Endothelial cell of umbilical vein (primary cell): ENCODE data around the gene KCNA2. TPM values are rescaled to one million over a fixed set of nuclear protein-coding genes. Genes with fewer than 3 reads are reported as not detected.

Source experiments
- BruUV-seq: library from RNA; stranded (reverse); fragments of 400-500 nt; replicated peaks from 2 replicates; lab custom pipeline; 2021; lab: Mats Ljungman, UMichigan
- CTCF ChIA-PET: fragments of 300-600, 350-600 bp; sonication (Branson Sonifier 250); formaldehyde crosslinking; loops from one replicate; lab custom pipeline; 2021; ENCODE audit warnings: antibody characterized with exemption, inconsistent platforms; lab: Charles Lee
- POLR2A ChIA-PET: fragments of 300-600, 350-600 bp; sonication (Branson Sonifier 250); formaldehyde crosslinking; loops from one replicate; lab custom pipeline; 2021; ENCODE audit warnings: antibody characterized with exemption, inconsistent platforms; lab: Charles Lee
- DNase-seq: peaks from one replicate; pipeline ENCODE4 v3.0.0-alpha.2; 2011; ENCODE audit warnings: low read depth, low spot score
- FAIRE-seq: peaks from 2 replicates; lab custom pipeline; 2011; peaks lifted over from hg19 to GRCh38; lab: Jason Lieb, UNC
- H2AFZ ChIP-seq: 2 replicates; pipeline ENCODE4 v1.6.0; 2012; ENCODE audit warnings: low read depth, low read length, control low read depth, inconsistent platforms
- H3K27ac ChIP-seq: 2 replicates; pipeline ENCODE4 v1.5.1; 2011; ENCODE audit warnings: low read depth, mild to moderate bottlenecking, control low read depth, low read length, moderate library complexity; ENCODE audit not compliant: insufficient read depth
- H3K27me3 ChIP-seq, 2 experiments: 2 replicates each; pipeline versions ENCODE4 v1.6.0 to v1.6.1; 2011; ENCODE audit warnings: low read length in 2 of 2, mixed read lengths in 1 of 2; ENCODE audit not compliant: control insufficient read depth in 2 of 2, insufficient read depth in 2 of 2
- H3K36me3 ChIP-seq, 2 experiments: 2 replicates in 1 of 2; 3 replicates in 1 of 2; pipeline ENCODE4 v1.5.1; 2011; ENCODE audit warnings: low read length in 2 of 2, mild to moderate bottlenecking in 1 of 2, moderate library complexity in 1 of 2; ENCODE audit not compliant: control insufficient read depth in 2 of 2, insufficient read depth in 2 of 2; ENCODE audit errors: extremely low read depth in 1 of 2
- H3K4me1 ChIP-seq: 3 replicates; pipeline ENCODE4 v1.5.1; 2011; ENCODE audit warnings: mild to moderate bottlenecking, low read length; ENCODE audit not compliant: control insufficient read depth, insufficient read depth; ENCODE audit errors: extremely low read depth
- H3K4me2 ChIP-seq: 2 replicates; pipeline ENCODE4 v1.6.1; 2011; ENCODE audit warnings: low read length, control low read depth, mixed read lengths; ENCODE audit not compliant: insufficient read depth
- H3K4me3 ChIP-seq, 3 experiments: fragments of 200-600 bp in 1 of 3; sonication (generic), shearing (Covaris generic) in 1 of 3; replicated peaks in 1 of 3; 2 replicates each; pipeline ENCODE4 v1.5.1; 2011 to 2016; ENCODE audit warnings: control low read depth in 3 of 3, low read length in 3 of 3, mild to moderate bottlenecking in 2 of 3, inconsistent platforms in 1 of 3, low read depth in 1 of 3, moderate library complexity in 1 of 3; ENCODE audit not compliant: insufficient read depth in 1 of 3
- H3K79me2 ChIP-seq: 2 replicates; pipeline ENCODE4 v1.6.0; 2012; ENCODE audit warnings: low read length, inconsistent platforms; ENCODE audit not compliant: control insufficient read depth, insufficient read depth
- H3K9ac ChIP-seq: replicated peaks from 2 replicates; pipeline ENCODE3; 2011; ENCODE audit warnings: low read length, control low read depth; ENCODE audit not compliant: insufficient read depth; ENCODE audit errors: extremely low read depth
- H3K9me1 ChIP-seq: replicated peaks from 3 replicates; pipeline ENCODE4 v1.6.0; 2011; ENCODE audit warnings: mild to moderate bottlenecking, low read length; ENCODE audit not compliant: control insufficient read depth, insufficient read depth; ENCODE audit errors: extremely low read depth
- H3K9me3 ChIP-seq: replicated peaks from 2 replicates; pipeline ENCODE4 v1.5.1; 2012; ENCODE audit warnings: low read length, inconsistent platforms; ENCODE audit not compliant: control insufficient read depth, insufficient read depth
- H4K20me1 ChIP-seq: replicated peaks from 2 replicates; pipeline ENCODE3; 2011; ENCODE audit warnings: mild to moderate bottlenecking, low read length; ENCODE audit not compliant: control insufficient read depth, insufficient read depth; ENCODE audit errors: extremely low read depth
- CTCF ChIP-seq, 2 donors: IDR thresholded peaks; 1 replicate in 1 of 2; 2 replicates in 1 of 2; pipeline ENCODE4 v1.5.1; 2011; ENCODE audit warnings: low read length in 2 of 2, mild to moderate bottlenecking in 2 of 2, moderate library complexity in 2 of 2, control low read depth in 1 of 2, inconsistent platforms in 1 of 2, low read depth in 1 of 2; ENCODE audit not compliant: insufficient read depth in 1 of 2; ENCODE audit errors: extremely low read depth in 1 of 2
- EZH2 ChIP-seq: IDR thresholded peaks from 2 replicates; pipeline ENCODE4 v1.6.1; 2012; ENCODE audit warnings: borderline replicate concordance, low read depth, mild to moderate bottlenecking, moderate library complexity, low read length, inconsistent platforms; ENCODE audit not compliant: severe bottlenecking
- FOS ChIP-seq: IDR thresholded peaks from 2 replicates; pipeline ENCODE4 v1.6.1; 2011; ENCODE audit warnings: mild to moderate bottlenecking, low read length, moderate library complexity, borderline replicate concordance; ENCODE audit not compliant: insufficient read depth
- GATA2 ChIP-seq: IDR thresholded peaks from 2 replicates; pipeline ENCODE4 v1.7.0; 2011; ENCODE audit warnings: low read depth, mild to moderate bottlenecking, moderate library complexity, mixed read lengths, low read length; ENCODE audit not compliant: insufficient read length, insufficient read depth
- JUN ChIP-seq: IDR thresholded peaks from 2 replicates; pipeline ENCODE4 v1.6.1; 2011; ENCODE audit warnings: borderline replicate concordance, low read depth; ENCODE audit not compliant: insufficient read length, insufficient read depth
- MYC ChIP-seq: IDR thresholded peaks from one replicate; pipeline ENCODE4 v1.6.1; 2011; ENCODE audit warnings: mild to moderate bottlenecking, low read depth, low read length
- POLR2A ChIP-seq: IDR thresholded peaks from 2 replicates; pipeline ENCODE4 v1.6.1; 2012; ENCODE audit warnings: low read depth, mild to moderate bottlenecking, control low read depth, low read length
- POLR2AphosphoS5 ChIP-seq: IDR thresholded peaks from 2 replicates; pipeline ENCODE4 v1.6.1; 2012; ENCODE audit warnings: low read depth, mild to moderate bottlenecking, control low read depth, low read length, moderate library complexity; ENCODE audit not compliant: insufficient read depth
- dilution Hi-C: fragments of 300-500 bp; cut with MboI; formaldehyde crosslinking; loops from one replicate; pipeline ENCODE4 v1.15.0; 2019; ENCODE audit warnings: low sequenced_read_pairs; ENCODE audit not compliant: extremely low pct_ligation_motif_present
- intact Hi-C: fragments of 100-400 bp; cut with micrococcal nuclease; formaldehyde crosslinking; loops from one replicate; pipeline ENCODE4 v1.10.0; 2022
- polyA plus RNA-seq, 4 experiments: library from polyadenylated mRNA; depleted of rRNA in 3 of 4; stranded (reverse) in 3 of 4; unstranded in 1 of 4; fragments of >200 nt; gene quantifications; 2 replicates each; pipeline versions ENCODE4 v1.2.1 to v1.2.3, GENCODE V29; 2011 to 2012; ENCODE audit warnings: missing spikeins in 1 of 4
- total RNA-seq: library from RNA; stranded (reverse); gene quantifications from 2 replicates; pipeline ENCODE4 v1.2.3, GENCODE V29; 2021
- TF ChIP-seq, protein P1 (sequence below): IDR thresholded peaks from 2 replicates; pipeline ENCODE4 v1.6.1; 2011; ENCODE audit not compliant: insufficient read depth, insufficient read length

The KCNA2 gene
- total and polyA plus RNA-seq, 2 donors (not counting 3 experiments of a cell fraction or from before 2014, with no cell fraction given), result not detected

- intact Hi-C loops, result no loop called here
- no peaks in the 10 kb centered on the region for H3K9me3 ChIP-seq
- H4K20me1 ChIP-seq, result no peaks in the 10 kb centered on the region
- no TSS peak for BruUV-seq
- TF ChIP-seq POLR2AphosphoS5 (no peak), POLR2A (no peak), FOS (no peak), MYC (no peak), JUN (no peak), GATA2 (no peak), EZH2 (no peak), CTCF (IDR thresholded peaks at IDR 0.05; ENCODE audit: extremely low read depth in 1 of 2, insufficient read depth in 1 of 2, low read depth in 1 of 2, low read length in 2 of 2) (no peak)
- TF ChIP-seq, protein P1, sequence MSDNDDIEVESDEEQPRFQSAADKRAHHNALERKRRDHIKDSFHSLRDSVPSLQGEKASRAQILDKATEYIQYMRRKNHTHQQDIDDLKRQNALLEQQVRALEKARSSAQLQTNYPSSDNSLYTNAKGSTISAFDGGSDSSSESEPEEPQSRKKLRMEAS, result no peak
- H3K27me3 ChIP-seq, result peaks cover 3% of the 10 kb centered on the region in 2 experiments
- H3K4me3 ChIP-seq, result no peak overlapping the region
- H3K27ac ChIP-seq, result no peak overlapping the region
- no peak for DNase-seq
- CTCF ChIA-PET, result interaction anchor here (1.1 to 1.6 kb wide), 3 partner anchors 11 to 74 kb away, joined by 3 to 7 read pairs (median 4); no protein-coding TSS in a partner anchor
- no peaks in the 10 kb centered on the region for H3K4me1 ChIP-seq
- no peak for FAIRE-seq
- dilution Hi-C loops, result no loop called here
- no peaks in the 10 kb centered on the region for H3K36me3 ChIP-seq
- no peak overlapping the region for H3K4me2 ChIP-seq
- H3K79me2 ChIP-seq, result no peaks in the 10 kb centered on the region
- no peak overlapping the region for H2AFZ ChIP-seq
- no peaks in the 10 kb centered on the region for H3K9me1 ChIP-seq
- POLR2A ChIA-PET, result no interaction called here
- no peak overlapping the region for H3K9ac ChIP-seq
Measured at GRCh38 chr1:110544753-110545152, 61.4 kb downstream of the KCNA2 start.

Other genes with a start within 250 kb of the KCNA2 start
- gene SLC16A4, start 215.3 kb downstream of the KCNA2 start, total RNA-seq, result 2.1 and 2.8 TPM in 2 replicates
- 6.3 and 7.2 TPM in 2 replicates for gene SLC16A4, start 215.3 kb downstream of the KCNA2 start, polyA plus RNA-seq
- gene LAMTOR5, start 198.7 kb downstream of the KCNA2 start, total RNA-seq, result 137 and 150 TPM in 2 replicates
- gene LAMTOR5, start 198.7 kb downstream of the KCNA2 start, polyA plus RNA-seq, result 484 and 503 TPM in 2 replicates
- not detected in 2 replicates for gene PROK1, start 155.2 kb downstream of the KCNA2 start, total RNA-seq
- gene PROK1, start 155.2 kb downstream of the KCNA2 start, polyA plus RNA-seq, result not detected in 2 replicates
- gene KCNA10, start 87.2 kb downstream of the KCNA2 start, total RNA-seq, result not detected in 2 replicates
- gene KCNA10, start 87.2 kb downstream of the KCNA2 start, polyA plus RNA-seq, result not detected in 2 replicates
- gene KCNA3, start 68.6 kb upstream of the KCNA2 start, total RNA-seq, result not detected in 2 replicates
- not detected in 2 replicates for gene KCNA3, start 68.6 kb upstream of the KCNA2 start, polyA plus RNA-seq